GM18873 (cell line): ENCODE measurements around the gene SHC3.

Experiments
- ATAC-seq: cut with Tn5 transposase; IDR thresholded peaks from one replicate; pipeline ENCODE4 v1.9.1; 2021; ENCODE audit warnings: mild to moderate bottlenecking, moderate library complexity, moderate number of reproducible peaks; ENCODE audit not compliant: unreplicated experiment, low FRiP score

The SHC3 gene

DNA sequence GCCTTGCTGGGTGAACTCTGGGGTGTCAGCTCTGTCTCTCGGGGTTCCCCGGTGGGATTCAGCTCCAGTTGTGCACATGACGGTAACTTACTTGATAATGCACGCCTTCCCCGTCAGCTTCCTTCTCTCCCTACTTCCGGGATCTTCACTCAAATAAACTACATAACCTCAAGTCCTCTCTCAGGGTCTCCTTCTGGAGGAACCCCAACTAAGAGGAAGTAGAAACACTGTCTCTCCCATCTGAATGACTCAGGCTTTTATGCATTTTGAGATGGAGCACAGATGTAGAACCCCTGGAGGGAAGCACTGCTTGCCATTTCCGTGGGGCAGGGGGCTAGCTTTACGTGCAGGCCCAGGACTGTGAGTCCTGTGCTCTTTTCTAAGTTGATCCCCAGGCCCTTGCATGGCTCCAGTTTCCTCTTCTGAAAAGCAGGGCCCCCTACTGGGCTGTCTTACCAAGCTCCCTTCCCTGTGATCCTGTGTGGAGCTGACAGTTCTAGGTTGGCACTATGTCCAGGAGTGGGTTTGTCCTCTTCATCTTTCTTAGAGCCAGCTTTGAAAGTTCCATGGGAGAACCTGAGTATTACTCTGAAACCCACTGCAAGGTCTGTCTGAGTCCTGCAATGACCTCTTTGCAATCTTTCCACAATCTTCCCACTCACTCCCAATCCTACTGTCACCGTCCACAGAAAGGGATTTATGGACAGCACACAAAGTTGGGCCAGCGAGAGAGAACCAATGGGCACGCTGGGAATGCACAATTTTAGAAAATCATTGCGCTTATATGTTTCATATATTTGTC, 169.7 kb downstream of the SHC3 start:
- no peak for ATAC-seq

DNA sequence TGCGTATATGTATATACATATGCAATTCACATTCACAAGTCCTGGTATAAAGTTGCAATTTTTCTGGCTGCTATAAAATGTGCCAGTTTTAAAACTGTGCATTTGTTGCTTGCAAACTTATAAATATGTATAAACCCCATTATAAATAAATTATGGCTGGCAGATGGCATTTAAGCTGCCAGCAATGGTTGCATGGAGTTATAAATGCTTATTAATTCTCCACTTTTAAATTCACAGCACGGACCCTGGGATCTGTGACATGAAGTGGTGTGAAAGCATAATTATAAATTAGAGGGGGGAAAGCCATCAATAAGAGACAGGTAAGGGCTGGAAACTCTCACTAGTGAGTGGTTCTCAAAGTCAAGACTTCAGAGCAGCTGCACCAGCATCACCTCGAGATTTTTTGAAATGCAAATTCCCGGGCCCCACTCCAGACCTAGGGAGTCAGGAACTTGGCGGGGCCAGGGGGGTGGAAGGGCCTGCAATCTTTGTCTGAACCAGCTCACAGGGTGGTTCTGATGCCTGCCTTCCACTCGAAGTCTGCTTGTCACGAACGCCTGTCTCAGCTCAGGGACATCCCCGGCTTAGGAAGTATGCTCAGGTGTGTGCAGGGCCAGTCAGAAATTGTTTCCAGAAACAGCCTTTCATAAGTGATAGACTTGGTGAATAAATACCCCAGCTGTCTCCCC, 170.4 kb downstream of the SHC3 start:
- no peak for ATAC-seq

DNA sequence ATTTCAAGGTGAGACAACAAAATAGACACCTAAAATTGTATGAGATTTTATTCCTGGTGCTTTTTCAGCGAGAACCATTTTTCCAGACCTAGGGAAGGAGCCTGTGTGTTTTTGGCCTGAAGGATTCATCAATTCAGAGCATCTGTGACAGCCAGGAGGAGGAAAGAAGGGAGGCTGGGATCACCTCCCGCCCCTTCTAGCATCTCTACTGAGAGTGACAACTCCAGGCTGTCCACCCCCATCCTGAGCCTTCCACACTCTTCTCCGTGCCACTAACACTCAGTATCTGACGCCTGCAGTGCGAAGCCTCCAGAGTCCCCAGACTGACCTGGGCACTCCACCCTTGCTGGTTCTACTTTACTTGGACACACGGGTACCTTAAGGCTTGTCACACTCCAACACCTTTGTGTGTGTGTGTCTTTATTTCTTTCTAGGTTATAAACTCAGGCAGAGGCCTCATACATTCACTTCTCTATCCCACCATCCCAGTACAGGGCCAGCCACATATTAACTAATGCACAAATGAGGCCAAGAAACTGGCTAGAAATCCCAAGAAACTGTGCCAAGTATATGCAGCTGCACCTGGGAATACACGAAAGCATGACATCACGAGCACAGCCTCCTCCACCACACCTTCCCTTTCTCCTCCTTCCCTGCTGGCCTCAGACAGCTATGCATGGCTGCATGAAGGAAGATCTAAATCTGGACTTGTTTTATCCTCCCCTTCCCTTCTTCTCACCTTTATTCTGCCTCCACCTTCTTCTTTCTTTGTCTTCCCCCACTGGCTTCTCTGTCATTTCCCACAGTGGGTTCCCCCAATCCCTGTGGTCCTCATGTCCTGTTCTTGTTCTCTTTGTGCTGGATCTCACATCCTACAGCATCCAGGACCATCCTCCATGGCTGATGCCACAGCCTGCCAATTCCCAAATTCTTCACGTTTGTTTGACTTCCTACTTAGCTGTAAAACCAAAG, 171.3 kb downstream of the SHC3 start:
- ATAC-seq = no peak

DNA sequence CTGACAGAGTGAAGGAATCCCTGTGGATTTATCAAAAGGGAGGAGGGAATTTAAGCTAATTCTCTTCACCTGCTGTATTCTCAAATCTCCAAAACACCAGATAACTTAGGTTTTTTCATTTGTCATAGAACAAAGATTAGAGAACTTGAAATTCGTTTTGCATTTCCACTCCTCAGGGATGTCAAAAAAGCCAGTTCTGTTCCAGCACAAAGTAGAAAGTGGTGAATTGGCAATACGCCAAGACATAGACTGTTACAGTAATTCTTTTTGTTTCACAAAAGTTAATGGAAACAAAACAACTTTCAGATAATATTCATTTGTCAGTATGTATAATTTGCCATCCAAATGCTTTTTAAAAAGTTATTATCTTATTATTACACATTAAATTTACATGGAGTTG, 172.4 kb downstream of the SHC3 start:
- no peak for ATAC-seq

DNA sequence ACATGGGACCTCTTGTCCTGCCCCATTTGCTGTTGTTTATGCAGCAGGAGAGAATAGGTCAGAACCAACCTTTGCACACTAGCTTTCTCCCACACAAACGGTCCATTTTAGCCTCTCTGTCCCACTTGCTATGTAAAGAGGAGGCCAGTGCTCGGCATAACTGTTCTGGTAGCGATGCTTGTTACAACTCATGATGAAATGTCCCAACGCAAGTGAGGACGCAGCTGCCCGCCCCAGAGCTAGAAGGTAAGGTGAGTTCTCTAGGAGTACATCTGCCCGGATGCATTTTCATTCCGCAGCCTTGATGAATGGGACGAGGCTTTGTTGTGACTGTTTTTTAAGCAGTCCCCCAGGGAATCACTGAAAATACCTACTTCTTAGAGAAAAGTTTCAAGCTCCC, 173.3 kb downstream of the SHC3 start:
- no peak for ATAC-seq

DNA sequence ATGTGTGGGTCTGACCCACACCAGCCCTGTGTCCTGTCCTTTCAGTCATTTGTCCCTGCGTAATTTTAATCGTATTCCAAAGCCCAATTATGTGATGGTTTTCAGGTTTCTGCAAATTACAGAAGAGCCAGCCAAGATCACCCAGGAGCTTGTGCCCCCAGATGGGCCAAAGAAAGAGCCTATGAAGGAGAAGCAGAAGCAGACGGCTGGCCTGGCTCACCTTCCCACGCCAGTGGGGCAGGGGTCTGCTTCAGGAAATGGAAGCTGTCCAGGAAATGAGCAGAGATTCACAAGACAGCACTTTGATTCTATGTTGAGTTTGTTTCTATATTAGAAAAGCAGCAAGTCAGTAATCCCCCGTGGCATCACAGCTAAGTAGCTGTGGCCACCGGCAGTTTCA, 175.6 kb downstream of the SHC3 start:
- no peak for ATAC-seq

DNA sequence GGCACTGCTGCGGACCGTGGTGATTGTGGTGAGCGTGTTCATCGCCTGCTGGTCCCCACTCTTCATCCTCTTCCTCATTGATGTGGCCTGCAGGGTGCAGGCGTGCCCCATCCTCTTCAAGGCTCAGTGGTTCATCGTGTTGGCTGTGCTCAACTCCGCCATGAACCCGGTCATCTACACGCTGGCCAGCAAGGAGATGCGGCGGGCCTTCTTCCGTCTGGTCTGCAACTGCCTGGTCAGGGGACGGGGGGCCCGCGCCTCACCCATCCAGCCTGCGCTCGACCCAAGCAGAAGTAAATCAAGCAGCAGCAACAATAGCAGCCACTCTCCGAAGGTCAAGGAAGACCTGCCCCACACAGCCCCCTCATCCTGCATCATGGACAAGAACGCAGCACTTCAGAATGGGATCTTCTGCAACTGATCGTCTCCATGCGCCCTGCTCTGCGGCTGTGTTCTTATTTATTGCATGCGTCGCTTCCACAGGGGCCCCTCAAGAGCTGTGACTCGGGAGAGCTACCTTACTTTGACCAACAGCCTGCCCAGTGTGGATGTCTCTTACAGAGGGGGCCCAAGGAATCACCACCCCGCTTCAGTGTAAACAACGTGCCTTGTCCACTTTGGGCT, 176.6 kb downstream of the SHC3 start:
- ATAC-seq = no peak

DNA sequence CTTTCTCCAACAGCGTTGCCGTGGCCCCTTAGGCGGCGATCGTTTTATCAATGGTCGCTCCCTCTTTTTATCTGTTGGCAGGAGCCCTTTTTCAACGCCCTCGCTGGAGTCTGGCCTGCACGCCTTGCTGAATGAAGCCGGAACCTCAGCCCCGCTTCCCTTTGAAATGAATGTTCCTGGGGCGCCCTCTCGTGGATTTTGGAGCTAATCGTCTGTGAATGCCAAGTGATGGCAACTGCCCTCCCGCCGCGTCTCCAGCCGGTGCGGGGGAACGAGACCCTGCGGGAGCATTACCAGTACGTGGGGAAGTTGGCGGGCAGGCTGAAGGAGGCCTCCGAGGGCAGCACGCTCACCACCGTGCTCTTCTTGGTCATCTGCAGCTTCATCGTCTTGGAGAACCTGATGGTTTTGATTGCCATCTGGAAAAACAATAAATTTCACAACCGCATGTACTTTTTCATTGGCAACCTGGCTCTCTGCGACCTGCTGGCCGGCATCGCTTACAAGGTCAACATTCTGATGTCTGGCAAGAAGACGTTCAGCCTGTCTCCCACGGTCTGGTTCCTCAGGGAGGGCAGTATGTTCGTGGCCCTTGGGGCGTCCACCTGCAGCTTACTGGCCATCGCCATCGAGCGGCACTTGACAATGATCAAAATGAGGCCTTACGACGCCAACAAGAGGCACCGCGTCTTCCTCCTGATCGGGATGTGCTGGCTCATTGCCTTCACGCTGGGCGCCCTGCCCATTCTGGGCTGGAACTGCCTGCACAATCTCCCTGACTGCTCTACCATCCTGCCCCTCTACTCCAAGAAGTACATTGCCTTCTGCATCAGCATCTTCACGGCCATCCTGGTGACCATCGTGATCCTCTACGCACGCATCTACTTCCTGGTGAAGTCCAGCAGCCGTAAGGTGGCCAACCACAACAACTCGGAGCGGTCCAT, 177.4 kb downstream of the SHC3 start:
- ATAC-seq = no peak

DNA sequence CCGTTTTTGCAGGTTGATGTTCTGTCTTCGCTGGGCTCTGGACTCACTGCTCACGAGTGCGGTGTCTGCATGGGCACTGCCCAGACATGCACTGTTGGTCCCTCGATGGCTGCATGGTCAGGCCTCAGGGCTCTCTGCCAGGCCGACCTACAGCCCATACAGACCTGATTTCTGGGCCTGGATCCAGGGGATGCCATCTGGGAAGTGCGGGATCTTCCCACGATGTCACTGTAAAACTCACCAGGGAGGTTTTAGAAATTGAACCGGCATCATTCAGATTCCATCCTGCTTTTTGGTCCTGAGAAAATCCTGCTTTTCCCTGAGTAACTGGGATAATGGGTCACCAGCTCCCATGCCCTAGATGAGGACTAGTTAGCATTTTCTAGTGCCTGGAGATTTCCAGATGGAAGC, 178.2 kb downstream of the SHC3 start:
- no peak for ATAC-seq

DNA sequence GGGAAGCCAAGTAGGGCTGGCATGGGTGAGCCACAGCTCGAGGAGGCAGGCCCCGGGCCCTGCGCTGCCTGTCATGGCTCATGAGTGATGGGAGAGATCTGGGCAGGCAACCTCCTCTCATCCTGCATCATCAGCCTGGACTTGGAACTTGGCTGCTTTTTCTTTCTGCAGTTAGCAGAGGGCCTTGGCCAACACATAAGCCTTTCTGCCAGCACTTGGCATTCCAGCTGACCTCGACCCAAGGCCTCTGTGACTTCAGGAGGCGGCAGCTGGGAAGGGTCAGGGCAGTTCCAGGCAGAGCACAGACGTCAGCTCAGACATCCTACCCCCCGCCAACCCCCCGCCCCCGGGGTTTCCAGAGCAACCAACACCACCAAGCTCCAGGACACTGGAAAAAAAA, 179.7 kb downstream of the SHC3 start:
- ATAC-seq = no peak

DNA sequence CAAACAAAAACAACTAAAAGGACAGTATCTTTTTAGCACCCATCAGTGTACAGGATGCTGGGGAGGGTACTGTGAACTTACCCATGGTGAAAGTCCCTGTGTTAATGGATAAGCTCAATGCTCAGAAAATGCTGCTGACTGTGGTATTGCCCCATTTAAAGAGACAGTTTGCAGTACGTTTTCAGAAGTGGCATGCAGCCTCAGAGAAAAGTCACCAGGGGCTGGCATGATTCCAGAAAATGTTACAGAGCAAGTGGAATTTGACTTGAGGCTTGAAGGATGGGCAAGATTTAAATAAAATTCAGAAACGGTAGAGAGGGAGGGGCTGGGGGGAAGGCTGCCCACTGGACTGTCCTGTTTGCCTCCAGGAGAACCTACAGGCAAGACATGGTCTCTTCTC, 180.1 kb downstream of the SHC3 start:
- ATAC-seq = no peak

DNA sequence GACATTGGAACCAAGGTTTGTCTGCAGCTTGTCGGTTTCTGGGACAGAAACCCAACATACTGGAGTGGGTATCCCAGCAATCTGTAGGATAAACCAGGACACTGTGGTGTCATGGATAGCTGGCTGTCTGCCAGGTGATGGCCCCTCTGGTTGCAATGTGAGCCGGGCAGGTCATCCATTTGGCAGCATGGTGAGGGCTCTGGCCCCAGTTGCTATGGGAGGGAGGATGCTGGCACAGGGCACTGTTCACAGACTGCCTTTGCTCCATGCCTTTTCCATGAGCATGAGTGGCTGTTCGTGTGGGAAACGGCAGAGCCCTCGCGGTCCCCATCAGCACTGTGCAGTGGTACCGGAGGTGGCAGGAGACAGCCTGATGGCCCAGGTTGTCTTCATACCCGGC, 181.0 kb downstream of the SHC3 start:
- no peak for ATAC-seq

DNA sequence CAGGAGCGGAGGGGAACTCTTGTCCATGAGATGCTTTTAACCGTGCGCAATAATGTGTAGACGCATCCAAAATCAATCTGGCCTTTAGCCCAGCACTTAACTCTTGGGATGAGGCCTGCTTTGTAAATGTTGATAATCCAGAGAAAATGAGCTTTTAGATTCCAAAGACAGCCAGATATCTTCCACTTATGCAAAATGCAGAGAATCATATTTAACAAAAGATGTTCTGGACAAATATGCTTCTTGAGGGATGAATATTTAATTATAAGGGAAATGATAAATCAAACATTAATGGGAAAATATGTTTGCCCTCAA, 181.7 kb downstream of the SHC3 start:
- no peak for ATAC-seq

DNA sequence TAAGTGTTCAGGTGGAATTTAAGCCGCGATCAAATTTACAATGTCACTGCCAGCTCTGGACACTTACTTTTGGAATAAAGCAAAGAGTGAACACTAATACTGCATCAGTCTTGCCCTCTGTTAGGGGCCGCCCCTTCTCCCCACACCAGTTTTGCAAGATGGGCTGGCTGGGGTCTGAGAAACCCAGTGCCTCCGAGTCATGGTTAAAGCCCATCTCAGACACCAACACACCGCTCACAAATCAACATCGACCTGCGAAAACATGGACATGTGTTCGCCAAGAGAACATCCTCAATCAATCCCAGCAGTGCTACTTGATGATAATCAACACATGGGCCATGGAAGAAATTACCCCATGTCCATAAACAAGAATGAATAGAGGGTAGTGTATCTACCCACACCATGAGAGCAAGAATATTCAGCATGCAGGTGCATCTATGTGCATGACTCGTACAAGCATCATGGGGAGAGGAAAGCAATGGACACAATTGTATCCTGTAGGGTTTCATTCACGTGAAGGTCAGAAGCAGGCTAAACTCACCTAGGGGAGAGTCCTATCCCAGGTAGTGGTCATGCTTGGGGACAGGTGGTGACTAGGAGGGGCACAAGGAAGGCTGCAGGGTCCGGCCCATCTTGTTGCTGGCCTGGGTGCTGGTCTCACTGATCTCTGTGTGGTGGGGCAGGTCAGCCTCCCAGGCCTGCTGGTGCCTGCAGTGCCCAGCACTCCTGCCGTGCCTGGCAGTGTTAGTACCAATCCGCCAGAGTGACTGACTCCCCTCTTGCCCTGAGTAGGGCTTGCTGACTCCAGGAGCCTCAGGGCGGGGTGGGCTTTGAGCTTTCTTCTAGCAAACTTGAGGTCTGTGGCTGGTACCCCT, 182.3 kb downstream of the SHC3 start:
- ATAC-seq = no peak

DNA sequence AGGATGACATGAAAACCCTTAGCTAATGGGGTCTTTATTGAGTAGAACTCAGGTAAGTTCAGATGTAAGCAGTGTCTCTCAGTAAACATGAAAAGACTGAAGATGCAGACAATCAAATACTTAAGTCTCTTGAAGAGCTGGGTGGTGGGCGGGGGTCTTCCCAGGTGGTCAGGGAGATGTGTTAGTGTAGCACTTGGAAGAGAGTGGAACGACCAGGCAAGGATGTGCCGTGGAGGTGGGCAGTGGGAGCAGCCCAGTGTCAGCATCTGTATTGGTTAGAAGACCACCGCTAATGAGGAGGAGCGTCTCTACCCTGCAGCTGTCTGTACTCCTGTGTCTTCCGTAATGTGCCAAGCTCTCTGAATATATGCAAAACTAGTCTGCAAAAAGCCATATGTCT, 183.0 kb downstream of the SHC3 start:
- ATAC-seq = no peak

DNA sequence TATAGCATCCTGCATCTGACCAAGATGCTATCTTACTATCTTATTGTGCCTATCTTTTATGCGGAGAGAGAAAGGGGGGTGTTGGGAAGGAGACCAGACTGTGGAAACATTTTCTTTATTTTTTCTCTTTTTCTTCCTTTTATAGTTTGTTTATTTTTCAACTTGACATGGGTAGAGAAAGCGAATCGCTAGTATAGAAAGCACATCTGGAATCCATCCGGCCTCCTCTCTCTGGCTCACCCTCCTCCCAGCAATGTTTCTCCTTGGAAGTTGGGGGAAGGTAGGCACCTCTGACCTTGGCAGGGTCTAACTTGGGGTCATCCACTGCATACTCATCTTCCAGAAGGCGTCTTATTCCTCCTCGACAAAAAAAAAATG, 183.4 kb downstream of the SHC3 start:
- no peak for ATAC-seq

DNA sequence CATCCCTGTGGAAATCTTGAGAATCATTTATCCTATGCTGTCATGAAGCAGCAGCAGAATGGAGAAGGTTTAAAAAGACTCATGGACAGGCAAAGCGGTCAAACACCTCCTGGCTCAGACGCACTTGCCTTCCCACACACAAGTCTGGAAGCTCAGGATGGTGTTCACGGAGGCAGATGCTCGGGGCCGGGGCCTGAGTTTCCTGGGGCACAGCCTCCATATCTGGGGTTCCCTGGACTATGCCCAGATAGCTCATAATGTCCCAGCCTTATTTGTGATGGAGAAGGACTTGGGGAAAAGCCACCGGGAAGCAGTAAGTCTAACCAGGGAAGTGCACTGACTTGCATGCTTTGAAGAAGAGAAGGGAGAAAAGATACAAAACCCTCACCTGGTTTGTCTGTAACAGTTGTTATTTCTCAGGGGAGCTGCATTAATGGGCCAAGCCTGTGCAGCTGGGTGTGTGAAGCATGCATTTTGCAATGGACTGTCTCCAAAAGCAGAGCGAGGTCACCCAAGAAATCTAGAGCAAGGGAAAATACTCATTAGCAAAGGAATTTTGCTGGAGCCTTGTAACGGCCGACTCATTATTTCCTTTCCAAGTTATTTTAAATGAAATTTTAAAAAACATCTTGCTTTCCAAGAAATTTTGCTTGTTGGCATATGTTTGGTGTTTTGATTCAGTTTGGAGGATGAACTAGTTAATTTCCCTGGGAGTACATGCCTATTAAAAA, 184.0 kb downstream of the SHC3 start:
- ATAC-seq = no peak

DNA sequence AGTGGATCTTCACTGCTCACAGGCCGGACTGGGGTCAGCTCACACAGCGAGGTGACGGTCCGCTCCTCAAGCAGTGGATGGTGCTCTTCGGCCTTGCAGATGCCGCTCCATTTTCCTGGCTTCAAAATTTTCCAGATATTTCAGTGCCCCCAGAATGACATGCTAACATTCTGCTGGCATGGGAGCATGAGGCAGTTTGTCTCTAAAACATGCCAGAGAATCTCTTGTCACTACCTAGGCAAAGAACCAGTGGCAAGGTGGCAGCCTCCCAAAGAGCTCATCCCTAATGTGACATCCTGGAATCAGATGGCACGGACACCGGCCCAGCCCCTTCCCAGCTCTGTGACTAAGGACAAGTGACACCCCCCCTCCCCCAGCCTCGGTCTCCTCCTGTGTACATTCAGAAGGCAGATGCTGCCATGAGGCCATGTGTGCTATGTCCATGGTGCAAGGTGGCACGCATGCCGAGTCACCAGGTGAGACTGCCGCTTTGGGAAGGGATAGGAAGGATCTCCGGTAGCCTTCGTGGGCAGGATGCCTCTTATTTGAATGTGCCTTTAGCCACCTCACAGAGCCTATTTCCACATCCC, 184.7 kb downstream of the SHC3 start:
- ATAC-seq = no peak
